GM06990 (cell line): ENCODE data around the gene EPHA7.

ENCODE experiments used
- DNase-seq: peaks from one replicate; pipeline ENCODE4 v3.0.0-alpha.2; 2011; ENCODE audit not compliant: insufficient read length; ENCODE audit errors: extremely low read depth
- H3K27me3 ChIP-seq: replicated peaks from 2 replicates; pipeline ENCODE4 v1.6.0; 2011; ENCODE audit warnings: low read length; ENCODE audit not compliant: control insufficient read depth, insufficient read depth
- H3K36me3 ChIP-seq: 2 replicates; pipeline ENCODE4 v1.5.1; 2011; ENCODE audit warnings: low read length; ENCODE audit not compliant: control insufficient read depth, insufficient read depth
- H3K4me3 ChIP-seq: replicated peaks from 2 replicates; pipeline ENCODE4 v1.5.1; 2011; ENCODE audit warnings: low read depth, mild to moderate bottlenecking, control low read depth, low read length
- TF ChIP-seq, protein P1 (sequence below): IDR thresholded peaks from 2 replicates; pipeline ENCODE4 v1.5.1; 2011; ENCODE audit warnings: low read length, control low read depth, mild to moderate bottlenecking, inconsistent platforms; ENCODE audit not compliant: insufficient read depth, poor library complexity, severe bottlenecking

EPHA7 gene

GRCh38 chr6:93209358-93209757 is 210.0 kb downstream of the EPHA7 start:
- DNase-seq, result no peak
- Histone ChIP-seq H3K4me3 (no peak overlapping the region), H3K36me3 (no peaks in the 10 kb centered on the region), H3K27me3 (no peaks in the 10 kb centered on the region)
- TF ChIP-seq, protein P1, sequence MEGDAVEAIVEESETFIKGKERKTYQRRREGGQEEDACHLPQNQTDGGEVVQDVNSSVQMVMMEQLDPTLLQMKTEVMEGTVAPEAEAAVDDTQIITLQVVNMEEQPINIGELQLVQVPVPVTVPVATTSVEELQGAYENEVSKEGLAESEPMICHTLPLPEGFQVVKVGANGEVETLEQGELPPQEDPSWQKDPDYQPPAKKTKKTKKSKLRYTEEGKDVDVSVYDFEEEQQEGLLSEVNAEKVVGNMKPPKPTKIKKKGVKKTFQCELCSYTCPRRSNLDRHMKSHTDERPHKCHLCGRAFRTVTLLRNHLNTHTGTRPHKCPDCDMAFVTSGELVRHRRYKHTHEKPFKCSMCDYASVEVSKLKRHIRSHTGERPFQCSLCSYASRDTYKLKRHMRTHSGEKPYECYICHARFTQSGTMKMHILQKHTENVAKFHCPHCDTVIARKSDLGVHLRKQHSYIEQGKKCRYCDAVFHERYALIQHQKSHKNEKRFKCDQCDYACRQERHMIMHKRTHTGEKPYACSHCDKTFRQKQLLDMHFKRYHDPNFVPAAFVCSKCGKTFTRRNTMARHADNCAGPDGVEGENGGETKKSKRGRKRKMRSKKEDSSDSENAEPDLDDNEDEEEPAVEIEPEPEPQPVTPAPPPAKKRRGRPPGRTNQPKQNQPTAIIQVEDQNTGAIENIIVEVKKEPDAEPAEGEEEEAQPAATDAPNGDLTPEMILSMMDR, result no peak

GRCh38 chr6:93196406-93196970 is 222.9 kb downstream of the EPHA7 start:
- H3K36me3 ChIP-seq, result no peaks in the 10 kb centered on the region
- DNase-seq, result no peak
- H3K27me3 ChIP-seq, result no peaks in the 10 kb centered on the region
- TF ChIP-seq, protein P1, result no peak
- H3K4me3 ChIP-seq, result no peak overlapping the region

- Histone ChIP-seq H3K27me3 (no peaks in the 10 kb centered on the region), H3K36me3 (no peaks in the 10 kb centered on the region), H3K4me3 (no peak overlapping the region)
- no peak for DNase-seq
- TF ChIP-seq, protein P1, result no peak
These were observed 224.9 kb downstream of the EPHA7 start for GRCh38 chr6:93194480-93194879.

GRCh38 chr6:93193868-93194267 is 225.5 kb downstream of the EPHA7 start:
- H3K27me3 ChIP-seq, result no peaks in the 10 kb centered on the region
- TF ChIP-seq, protein P1, result no peak
- no peak for DNase-seq
- no peaks in the 10 kb centered on the region for H3K36me3 ChIP-seq
- no peak overlapping the region for H3K4me3 ChIP-seq
